Uterus (tissue), 2 donors: Measurements from ENCODE around the gene CLPSL1.

Experiments used
- CTCF ChIP-seq, 4 experiments: fragments of 200-600 bp in 2 of 4; fragments of 450-650 bp in 2 of 4; sonication (generic) in 2 of 4; IDR thresholded peaks; one replicate each; pipeline ENCODE4 v1.5.1; 2016 to 2019; ENCODE audit warnings: antibody characterized with exemption in 4 of 4, mild to moderate bottlenecking in 2 of 4, moderate library complexity in 1 of 4
- POLR2A ChIP-seq, 2 donors: fragments of 450-650 bp; IDR thresholded peaks; one replicate each; pipeline ENCODE4 v1.6.1; 2016; ENCODE audit warnings: antibody characterized with exemption in 2 of 2, mild to moderate bottlenecking in 1 of 2, moderate library complexity in 1 of 2

- TF ChIP-seq CTCF (IDR thresholded peaks at IDR 0.05) (no peak), POLR2A (IDR thresholded peaks at IDR 0.05) (no peak)
Observed at GRCh38 chr6:35757456-35758123, 23.2 kb upstream of the CLPSL1 start.
